GM19463 (cell line): ENCODE measurements around the gene MED23.
A peak's percentile ranks its signal among the peaks of the same experiment; 100 is the strongest.

ENCODE experiments used
- ATAC-seq: cut with Tn5 transposase; IDR thresholded peaks from one replicate; pipeline ENCODE4 v1.9.1; 2021; ENCODE audit warnings: mild to moderate bottlenecking, moderate library complexity; ENCODE audit not compliant: unreplicated experiment

Gene MED23

GRCh38 chr6:131640576-131640975 lies 12.5 kb upstream of the MED23 start:
- no peak for ATAC-seq

DNA sequence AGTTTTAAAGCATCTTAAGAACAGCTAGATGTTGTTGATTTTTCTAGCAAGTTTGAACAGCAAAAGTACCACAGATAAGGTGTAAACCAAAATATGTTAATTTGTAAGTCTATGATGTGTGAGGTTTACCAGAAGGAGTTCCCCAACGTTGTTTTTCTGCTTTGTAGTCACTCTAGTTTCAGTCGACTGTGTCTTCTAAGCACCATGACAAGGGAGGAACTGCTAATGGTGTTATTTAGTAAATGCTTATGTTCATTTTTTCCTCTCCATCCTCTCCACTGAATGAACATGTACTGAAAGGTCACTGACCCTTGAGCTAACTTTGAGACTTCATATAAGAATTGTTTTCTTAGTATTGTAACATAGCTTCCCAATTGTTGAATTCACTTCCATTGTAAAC lies 12.1 kb upstream of the MED23 start:
- peak; percentile 60 for ATAC-seq

- ATAC-seq: no peak
Measured at GRCh38 chr6:131638013-131638412, 10.0 kb upstream of the MED23 start.

- no peak for ATAC-seq
Measured at GRCh38 chr6:131636880-131637792, 9.1 kb upstream of the MED23 start, which contains the start of gene ENPP3. Gene ENPP3, plus strand, starts transcription at chr6:131637302. Its CDS starts 83 bp downstream, at chr6:131637385.

DNA sequence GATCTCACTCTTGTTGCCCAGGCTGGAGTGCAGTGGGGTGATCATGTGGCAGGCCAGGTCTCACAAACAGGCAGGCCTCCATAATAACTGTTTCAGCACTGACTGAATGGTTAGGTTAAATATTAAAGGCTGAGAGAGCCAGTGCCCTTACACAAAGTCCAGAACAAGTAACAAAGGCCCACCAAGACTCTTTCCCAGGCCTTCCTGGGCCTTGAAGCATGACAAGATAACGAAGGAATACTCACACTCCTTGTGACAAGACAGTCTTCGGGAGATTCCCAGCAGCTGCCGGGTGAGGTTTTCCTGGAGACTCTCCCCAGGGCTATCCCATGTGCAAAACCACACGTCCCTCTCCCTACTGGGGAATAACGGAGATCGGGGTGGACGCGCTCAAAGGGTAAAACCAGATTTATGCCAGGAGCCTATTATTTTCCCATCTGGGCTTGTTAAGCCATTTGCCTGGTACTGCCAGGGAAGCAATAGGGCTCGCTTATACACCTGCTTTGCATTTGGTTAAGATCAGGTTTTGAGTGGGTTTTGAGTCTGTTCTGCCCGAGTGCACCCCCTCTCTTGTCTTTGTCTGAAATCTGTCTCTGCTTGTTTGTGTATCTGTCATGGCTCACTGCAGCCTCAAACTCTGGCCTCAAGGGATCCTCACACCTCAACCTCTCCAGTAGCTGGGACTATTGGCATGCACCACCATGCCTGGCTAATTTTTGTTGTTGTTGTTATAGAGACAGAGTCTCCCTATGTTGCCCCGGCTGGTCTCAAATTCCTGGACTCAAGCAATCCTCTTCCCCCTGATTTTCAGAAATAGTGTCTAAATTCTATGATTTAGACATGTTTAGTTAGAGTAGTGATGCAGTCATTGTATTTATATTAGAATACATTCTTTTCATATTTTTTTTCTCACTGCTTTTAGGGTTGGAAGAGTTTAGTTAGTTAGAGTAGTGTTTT lies 7.6 kb upstream of the MED23 start:
- peak; percentile 77 for ATAC-seq

DNA sequence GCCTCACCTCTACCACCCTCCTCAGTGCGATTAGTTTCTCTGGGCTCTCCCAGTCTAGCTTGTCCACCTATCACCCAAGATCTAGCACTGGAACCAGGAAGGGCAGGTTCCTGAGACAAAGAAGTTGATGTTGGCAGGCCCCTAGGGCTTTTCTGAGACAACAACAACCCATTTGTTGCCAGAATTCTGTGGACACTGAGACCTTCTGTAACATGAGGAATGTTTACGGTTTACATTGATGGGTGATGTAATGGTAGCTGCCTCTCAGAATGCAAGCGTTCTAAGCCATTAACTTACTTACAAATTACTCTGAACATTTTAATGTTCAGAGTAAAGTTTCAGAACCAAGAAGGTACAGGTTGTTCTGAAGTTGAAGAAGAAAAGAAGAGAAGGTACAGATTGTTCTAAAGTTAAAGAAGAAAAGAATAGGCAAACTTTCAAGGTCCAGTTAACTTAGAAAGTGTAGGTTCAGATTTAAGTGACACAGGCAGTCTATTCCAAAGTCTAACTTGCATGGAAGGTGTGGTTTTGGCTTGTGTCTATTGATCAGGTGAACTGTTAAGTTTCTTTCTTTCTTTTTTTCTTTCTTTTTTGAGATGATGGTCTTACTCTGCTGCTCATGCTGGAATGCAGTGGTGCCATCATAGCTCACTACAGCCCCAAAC lies 3.7 kb upstream of the MED23 start:
- ATAC-seq: no peak

- no peak for ATAC-seq
Measured at GRCh38 chr6:131629651-131630050, 1.6 kb upstream of the MED23 start.

DNA sequence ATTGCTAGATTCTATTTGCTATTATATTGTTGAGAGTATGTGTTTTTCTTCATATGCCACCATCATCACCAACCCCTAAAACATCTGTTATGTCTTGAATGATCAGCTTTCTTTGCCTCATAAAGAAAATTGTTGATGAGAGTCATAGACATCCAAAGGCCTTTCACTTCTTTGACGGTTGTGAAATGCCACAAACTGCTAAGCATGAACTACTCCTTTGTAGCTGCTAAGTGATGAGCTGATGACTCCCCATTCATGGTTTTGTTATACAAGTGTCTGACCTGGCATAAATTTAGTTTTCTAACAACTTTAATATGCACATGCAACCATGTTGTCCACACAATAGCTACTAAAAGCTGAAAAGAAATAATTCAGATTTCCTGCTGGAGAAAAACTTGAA lies 684 bp upstream of the MED23 start:
- no peak for ATAC-seq

GRCh38 chr6:131615275-131615674 lies 12.8 kb downstream of the MED23 start:
- ATAC-seq: no peak

GRCh38 chr6:131613296-131613925 lies 14.6 kb downstream of the MED23 start:
- ATAC-seq: no peak

GRCh38 chr6:131602781-131603312 lies 25.2 kb downstream of the MED23 start:
- no peak for ATAC-seq

- ATAC-seq: no peak
Measured at GRCh38 chr6:131600716-131601115, 27.3 kb downstream of the MED23 start.

- ATAC-seq: no peak
Measured at GRCh38 chr6:131597446-131597845, 30.6 kb downstream of the MED23 start.

GRCh38 chr6:131594074-131594473 lies 34.0 kb downstream of the MED23 start:
- no peak for ATAC-seq

DNA sequence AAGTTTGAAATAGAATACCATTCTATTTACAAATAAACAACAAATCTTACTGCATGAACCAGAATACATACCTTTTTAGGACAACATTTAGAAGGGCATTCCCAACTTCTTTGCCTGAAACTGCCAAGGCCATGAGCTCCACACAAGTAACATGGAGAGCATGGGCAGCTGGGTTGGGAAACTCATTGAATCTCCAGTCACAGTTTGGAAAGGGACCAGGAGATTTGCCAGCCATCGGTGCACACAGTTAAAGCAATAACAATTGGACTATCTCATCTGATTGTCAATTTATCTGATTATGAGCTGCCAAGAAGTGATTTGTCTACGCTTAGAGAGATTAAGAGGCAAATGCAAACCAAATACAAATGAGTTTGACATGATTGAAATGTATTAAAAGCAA lies 35.1 kb downstream of the MED23 start:
- ATAC-seq: no peak

GRCh38 chr6:131588643-131589042 lies 39.4 kb downstream of the MED23 start:
- ATAC-seq: no peak

DNA sequence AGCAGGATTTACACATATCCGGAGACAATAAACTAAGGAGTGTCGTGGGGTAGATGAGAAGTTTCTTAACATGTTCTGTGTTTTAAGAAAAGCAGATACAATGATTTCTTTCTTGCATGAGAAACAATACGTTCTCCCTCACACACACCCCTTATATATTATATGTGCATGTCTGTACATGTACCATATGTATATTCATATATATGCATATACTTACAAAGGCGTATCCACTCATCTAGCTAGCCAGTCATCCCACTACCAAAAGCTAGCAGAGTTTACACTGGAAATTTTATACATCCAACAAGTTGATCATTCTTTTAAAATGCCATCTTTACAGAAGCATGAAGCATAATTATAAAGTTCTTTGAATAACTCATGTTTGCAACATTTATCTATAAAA lies 40.1 kb downstream of the MED23 start:
- no peak for ATAC-seq

GRCh38 chr6:131586543-131586942 lies 41.5 kb downstream of the MED23 start:
- no peak for ATAC-seq

DNA sequence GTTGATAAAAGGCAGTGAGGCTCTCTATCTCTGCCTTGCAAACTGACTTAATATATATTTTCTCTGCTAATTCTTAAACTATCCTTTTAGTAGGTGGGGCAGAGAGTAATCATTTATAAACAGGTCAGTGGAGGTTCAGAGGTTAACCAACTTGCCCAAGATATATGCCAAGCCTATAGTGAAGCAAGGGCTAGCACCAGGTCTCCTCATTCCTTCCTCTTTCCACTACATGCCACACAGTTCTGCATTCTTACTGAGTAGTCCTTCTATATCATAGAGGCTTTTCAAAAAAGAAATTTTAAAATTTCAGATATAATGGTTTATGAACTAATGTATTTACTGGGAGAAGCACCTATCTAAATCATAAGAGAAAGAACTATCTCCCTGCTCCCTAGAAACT lies 46.5 kb downstream of the MED23 start:
- no peak for ATAC-seq

GRCh38 chr6:131575834-131576478 lies 52.1 kb downstream of the MED23 start:
- ATAC-seq: no peak
